Left hindlimb (tissue), 1 donor: Measurements from ENCODE around the gene STXBP1.
"Not testable (repeated sequence)": the region's sequence is repeated elsewhere in the genome, so short reads cannot be mapped to it uniquely, and the experiment has no call there.

Experiments used
- DNase-seq: peaks from one replicate; pipeline ENCODE4 v3.0.0-alpha.2; 2018

Gene STXBP1

GRCh38 chr9:127578627-127578951, 33.5 kb upstream of the STXBP1 start:
- no peak for DNase-seq

GRCh38 chr9:127578952-127579853, 32.9 kb upstream of the STXBP1 start:
- DNase-seq = peak; percentile 88

- no peak for DNase-seq
These were observed 31.7 kb upstream of the STXBP1 start for GRCh38 chr9:127580366-127580765.

- no peak for DNase-seq
These were observed 31.1 kb upstream of the STXBP1 start for GRCh38 chr9:127580879-127581475.

- not testable (repeated sequence) for DNase-seq
These were observed 27.6 kb upstream of the STXBP1 start for GRCh38 chr9:127584474-127584805.

GRCh38 chr9:127585161-127585819, 26.8 kb upstream of the STXBP1 start:
- no peak for DNase-seq

GRCh38 chr9:127586096-127586495, 26.0 kb upstream of the STXBP1 start:
- no peak for DNase-seq

GRCh38 chr9:127586537-127586936, 25.5 kb upstream of the STXBP1 start:
- peak; percentile 76 for DNase-seq

GRCh38 chr9:127587966-127588365, 24.1 kb upstream of the STXBP1 start:
- no peak for DNase-seq

- no peak for DNase-seq
These were observed 23.2 kb upstream of the STXBP1 start for GRCh38 chr9:127588740-127589506.

- DNase-seq = peak; percentile 67
These were observed 22.1 kb upstream of the STXBP1 start for GRCh38 chr9:127589955-127590370.

- no peak for DNase-seq
These were observed 16.5 kb upstream of the STXBP1 start for GRCh38 chr9:127595611-127596010.

- DNase-seq = no peak
These were observed 13.1 kb upstream of the STXBP1 start for GRCh38 chr9:127598839-127599549.

- no peak for DNase-seq
These were observed 12.6 kb upstream of the STXBP1 start for GRCh38 chr9:127599550-127599891.

GRCh38 chr9:127603226-127603625, 8.9 kb upstream of the STXBP1 start:
- DNase-seq = no peak

GRCh38 chr9:127606043-127606442, 6.0 kb upstream of the STXBP1 start:
- no peak for DNase-seq

GRCh38 chr9:127608104-127608966, 3.7 kb upstream of the STXBP1 start:
- peak; percentile 63 for DNase-seq

- no peak for DNase-seq
These were observed 526 bp upstream of the STXBP1 start for GRCh38 chr9:127611603-127611898.

- DNase-seq = peak; percentile 78
These were observed 984 bp downstream of the STXBP1 start for GRCh38 chr9:127612939-127613582.

GRCh38 chr9:127613583-127613954, 1.5 kb downstream of the STXBP1 start:
- DNase-seq = no peak

- DNase-seq = no peak
These were observed 2.9 kb downstream of the STXBP1 start for GRCh38 chr9:127614961-127615360.
